ENCODE measurements around the gene DPEP1.

Gene DPEP1

DNA sequence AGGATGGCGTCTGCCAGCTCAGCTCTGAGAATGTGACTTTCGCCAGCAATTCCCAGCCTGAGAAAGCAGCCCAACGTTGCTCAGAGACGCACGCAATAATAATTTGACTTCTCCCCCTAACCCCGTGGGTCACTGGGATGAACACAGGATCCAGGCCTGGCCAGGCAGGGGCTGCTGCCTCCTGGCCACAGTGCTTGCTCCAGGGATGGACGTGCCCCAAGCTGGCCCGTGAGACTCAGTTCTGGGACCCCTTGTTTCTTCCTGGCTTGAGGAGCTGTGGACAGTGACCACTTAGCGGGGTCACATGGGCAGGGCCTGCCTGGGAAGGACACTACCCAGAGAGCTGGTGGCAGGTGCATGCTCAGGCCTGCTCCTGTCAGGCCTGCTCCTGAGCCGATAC, 13.5 kb upstream of the DPEP1 start:
- DNase-seq, result no peak

DNA sequence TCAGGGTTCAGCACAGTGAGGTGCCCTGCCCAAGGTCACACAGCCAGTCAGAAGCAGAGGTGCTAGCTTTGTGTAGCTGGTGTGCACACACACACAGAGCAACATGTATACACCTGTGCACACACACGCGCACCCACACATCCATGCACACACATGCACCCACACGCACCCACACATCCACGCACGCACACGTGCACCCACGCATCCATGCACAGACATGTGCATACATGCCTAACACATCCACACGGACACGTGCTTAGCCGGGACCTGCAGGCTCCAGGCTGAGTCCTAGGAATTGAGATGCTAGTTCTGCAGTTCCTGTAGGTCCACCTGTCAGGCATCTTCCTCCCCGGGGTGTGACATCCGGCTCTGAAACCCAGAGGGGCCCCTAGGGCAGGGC, 13.0 kb upstream of the DPEP1 start:
- DNase-seq, result no peak

- DNase-seq, result no peak
Observed at GRCh38 chr16:89600956-89601355, 12.5 kb upstream of the DPEP1 start.

DNA sequence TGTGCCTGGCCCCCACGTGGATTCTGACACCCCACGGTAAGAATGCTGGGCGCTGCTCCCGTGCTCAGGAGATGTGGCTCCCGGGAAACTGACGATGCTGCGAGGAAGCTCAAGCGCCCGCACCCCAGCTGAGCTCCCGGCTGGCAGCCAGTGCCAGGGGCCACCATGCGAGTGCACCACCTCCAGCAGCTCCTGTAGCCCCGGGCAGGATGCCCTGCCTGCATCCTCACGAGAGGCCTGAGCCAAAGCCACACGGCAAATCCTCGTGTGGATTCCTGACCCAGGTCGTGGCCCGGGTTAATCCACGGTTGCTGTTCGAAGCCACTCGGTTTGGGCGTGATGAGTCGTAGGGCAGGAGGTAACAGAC, 11.6 kb upstream of the DPEP1 start:
- DNase-seq, result no peak

DNA sequence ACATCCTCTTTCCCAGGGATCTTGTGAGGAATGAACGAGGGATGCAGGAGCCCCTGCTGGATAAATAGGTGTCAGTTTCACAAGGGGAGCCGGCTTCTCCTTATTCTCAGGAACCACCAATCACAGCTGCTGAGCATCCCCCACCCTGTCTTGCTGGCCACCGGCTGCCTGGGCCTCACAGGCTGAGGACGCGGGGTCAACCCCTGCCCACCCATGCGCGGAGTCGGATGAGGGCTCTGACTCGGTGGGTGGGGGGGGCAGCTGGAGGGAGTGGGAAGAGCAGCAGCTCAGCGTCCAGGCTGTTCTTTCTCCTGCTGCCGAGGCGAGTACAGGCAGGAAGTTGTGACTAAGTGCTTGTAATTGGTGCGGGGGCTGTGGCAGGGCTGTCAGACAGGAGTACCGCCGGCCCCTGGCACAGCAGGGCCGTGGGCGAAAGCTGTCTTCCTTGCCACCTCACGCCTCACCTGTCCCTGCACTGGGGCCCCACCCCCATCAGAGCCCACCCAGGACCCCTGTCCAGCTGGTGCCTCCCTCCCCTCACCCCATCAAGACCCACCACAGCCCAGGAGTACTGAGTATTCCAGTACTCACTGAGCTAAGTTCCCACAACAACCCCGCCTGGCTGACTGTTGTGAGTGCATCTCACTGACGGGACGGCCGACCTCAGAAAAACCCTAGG, 11.0 kb upstream of the DPEP1 start:
- peak; percentile 68 for DNase-seq

DNA sequence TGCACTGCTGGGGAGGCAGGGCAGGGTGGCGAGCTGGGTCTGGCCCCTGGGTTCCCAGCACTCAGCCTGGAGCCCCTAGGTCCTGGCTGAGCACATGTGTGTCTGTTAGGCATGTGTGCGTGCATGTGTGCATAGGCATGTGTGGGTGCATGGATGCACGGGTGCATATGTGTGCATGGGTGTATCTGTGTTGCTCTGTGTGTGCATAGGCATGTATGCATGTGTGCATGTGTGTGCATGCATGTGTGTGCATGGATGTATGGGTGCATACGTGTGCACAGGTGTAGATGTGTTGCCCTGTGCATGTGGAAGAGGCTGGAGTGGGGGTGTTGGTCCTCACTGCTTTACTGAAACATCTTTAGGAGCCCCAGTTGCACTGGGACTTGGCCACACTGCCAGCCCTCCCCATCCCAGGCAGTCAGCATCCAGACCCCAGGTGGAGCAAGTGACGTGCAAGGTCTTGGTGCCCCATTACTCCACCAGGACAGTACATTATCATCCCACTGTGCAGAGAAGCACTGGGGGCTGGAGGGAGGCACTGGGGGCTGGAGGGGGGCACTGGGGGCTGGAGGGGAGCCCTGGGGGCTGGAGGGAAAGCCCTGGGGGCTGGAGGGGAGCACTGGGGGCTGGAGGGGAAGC, 10.4 kb upstream of the DPEP1 start:
- DNase-seq, result no peak

DNA sequence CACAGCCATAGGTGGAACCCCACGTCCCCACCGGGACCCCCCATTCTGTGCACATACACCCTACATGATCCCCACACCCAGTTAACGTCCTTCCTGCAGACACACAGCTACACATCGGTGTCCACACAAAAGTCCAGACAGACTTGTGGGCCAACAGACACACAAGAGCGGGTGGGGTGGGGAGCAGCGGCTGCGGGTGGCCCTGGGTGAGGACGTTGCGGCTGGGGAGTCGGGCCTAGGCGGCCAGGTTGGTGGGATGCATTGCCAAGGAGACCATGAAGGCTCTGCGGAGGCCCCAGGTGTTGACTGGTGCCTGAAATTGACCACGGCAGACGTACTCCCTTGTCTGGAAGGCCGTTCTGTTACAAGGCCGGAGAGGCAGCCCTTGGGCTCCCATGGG, 8.7 kb upstream of the DPEP1 start:
- no peak for DNase-seq

- DNase-seq, result no peak
Observed at GRCh38 chr16:89605186-89605970, 8.1 kb upstream of the DPEP1 start.

- DNase-seq, result no peak
Observed at GRCh38 chr16:89606006-89606405, 7.4 kb upstream of the DPEP1 start.

GRCh38 chr16:89607453-89607852, 6.0 kb upstream of the DPEP1 start:
- no peak for DNase-seq

DNA sequence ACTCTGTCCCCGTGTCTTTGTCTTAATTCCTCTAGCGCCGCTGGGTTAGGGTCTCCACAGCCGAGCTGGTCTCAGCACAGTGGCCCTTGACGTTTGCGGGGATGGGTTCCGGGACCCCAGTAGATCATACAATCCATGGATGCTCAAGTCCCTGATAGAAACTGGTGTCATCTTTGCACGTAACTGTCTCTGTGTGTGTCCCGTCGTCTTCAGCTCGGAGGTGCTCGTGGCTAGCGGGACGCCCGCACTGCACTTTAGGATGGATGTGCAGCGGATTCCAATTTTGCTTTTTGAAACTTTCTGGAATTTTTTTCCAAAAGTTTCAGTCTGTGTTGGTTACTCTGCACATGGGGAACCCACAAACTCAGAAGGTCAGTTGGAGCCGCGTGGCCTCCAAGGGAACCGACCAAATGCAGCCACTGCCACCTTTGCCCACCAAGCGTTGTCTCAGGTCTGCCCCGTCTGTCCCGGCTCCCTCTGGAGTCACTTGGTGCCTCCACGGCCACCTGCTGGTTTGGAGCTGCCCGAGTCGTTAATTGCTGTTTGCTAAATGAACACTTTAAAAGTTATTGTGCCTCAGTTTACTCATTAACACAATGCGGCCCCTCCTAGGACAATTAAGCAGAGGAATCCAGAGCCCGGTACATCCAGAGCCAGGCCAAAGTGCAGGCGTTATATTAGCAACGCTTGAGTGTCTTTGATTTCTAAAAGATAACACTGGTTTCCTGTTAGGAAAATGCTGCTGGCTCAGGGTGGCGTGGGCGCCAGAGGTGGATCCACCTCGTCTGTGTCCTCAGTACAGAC, 5.3 kb upstream of the DPEP1 start:
- DNase-seq, result no peak

DNA sequence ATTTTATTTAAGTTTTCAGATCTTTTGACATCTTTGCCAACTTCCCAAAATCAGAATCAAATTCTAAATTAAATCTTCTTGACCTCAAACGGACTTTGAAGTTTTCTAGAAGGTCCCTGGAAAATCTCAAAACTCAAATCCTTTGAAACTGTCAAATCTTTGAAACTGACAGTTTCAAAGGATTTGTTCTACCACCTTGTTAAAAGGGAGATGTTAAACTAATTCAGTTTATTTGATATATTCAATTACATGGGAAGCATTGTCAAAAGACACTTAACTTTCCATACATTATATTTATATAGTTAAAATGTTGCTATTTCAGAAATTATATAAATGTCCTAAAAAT, 3.4 kb upstream of the DPEP1 start:
- DNase-seq, result no peak

GRCh38 chr16:89612415-89613166, 851 bp upstream of the DPEP1 start:
- DNase-seq, result peak; percentile 47

DNA sequence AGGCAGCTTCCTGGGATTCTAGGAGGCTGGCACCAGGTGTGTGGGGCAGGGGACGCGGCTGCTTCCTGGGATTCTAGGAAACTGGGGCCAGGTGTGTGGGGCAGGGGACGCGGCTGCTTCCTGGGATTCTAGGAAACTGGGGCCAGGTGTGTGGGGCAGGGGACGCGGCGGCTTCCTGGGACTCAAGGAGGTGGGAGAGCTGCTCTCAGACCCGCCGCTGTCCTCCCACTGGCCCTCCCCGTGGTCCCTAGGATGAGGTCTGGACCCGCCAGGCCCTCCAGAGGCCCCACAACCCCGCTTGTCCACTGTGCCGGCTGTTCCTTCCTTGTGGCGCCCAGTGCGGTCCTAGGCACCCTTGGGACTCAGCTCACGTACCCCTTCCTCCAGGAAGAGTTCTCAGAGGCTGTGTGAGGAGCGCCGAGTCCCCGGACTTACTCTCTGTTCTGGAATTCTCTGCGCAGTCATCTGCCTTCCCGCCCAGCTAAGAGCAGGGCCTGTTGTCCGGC, 565 bp downstream of the DPEP1 start:
- DNase-seq, result no peak

DNA sequence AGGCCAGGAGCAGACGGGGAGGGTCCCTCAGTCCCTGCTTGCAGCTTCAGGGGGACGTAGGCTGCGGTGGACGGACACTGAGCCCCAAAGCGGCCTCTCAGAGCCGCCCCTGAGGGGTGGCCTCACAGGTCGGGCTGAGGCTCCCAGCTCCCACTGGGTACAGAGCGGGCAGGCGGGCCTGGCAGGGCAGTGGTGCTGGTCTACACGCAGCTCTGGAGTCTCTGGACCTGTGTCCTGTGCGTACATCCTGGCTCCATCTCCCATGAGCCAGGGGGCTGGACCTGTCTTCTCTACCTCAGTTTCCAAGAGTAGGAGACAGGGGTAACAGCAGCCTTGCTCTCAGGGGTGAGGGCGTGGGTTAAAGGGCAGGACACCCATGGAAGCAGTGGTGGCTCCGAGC, 1.7 kb downstream of the DPEP1 start:
- no peak for DNase-seq

GRCh38 chr16:89615596-89616090, 2.2 kb downstream of the DPEP1 start:
- DNase-seq, result no peak

GRCh38 chr16:89616623-89617022, 3.2 kb downstream of the DPEP1 start:
- no peak for DNase-seq

DNA sequence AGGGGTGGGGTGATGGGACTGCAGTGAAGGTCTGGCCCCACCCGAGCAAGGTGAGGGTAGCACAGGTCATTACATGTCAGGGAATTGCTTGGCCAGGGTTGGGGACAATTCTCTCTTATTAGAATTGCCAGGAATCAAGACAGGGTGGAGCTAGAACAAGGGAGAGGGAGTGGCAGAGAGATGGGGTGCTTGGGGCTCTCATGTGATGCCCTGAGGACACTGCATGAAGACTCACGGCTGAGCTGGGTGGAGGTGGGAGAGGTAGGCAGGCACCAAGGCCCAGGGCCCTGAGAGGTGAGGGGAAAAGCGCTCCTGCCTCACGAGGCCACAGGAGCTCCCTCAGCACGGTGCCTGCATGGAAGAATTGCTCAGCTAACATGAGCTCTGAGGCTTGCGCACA, 3.6 kb downstream of the DPEP1 start:
- no peak for DNase-seq

- DNase-seq, result no peak
Observed at GRCh38 chr16:89618109-89618998, 4.9 kb downstream of the DPEP1 start.

GRCh38 chr16:89619840-89620239, 6.4 kb downstream of the DPEP1 start:
- no peak for DNase-seq

- no peak for DNase-seq
Observed at GRCh38 chr16:89620406-89620841, 7.0 kb downstream of the DPEP1 start.

Data from DMS 273 treated with DMSO at 0.1 percent for 48 hours (cell line).